Endothelial cell of umbilical vein (primary cell): Measurements from ENCODE around the gene RRP8. TPM values are rescaled to one million over a fixed set of nuclear protein-coding genes. Genes with fewer than 3 reads are reported as not detected.

Experiments used
- BruUV-seq: library from RNA; stranded (reverse); fragments of 400-500 nt; replicated peaks from 2 replicates; lab custom pipeline; 2021; lab: Mats Ljungman, UMichigan
- CTCF ChIA-PET: fragments of 300-600, 350-600 bp; sonication (Branson Sonifier 250); formaldehyde crosslinking; loops from one replicate; lab custom pipeline; 2021; ENCODE audit warnings: antibody characterized with exemption, inconsistent platforms; lab: Charles Lee
- POLR2A ChIA-PET: fragments of 300-600, 350-600 bp; sonication (Branson Sonifier 250); formaldehyde crosslinking; loops from one replicate; lab custom pipeline; 2021; ENCODE audit warnings: antibody characterized with exemption, inconsistent platforms; lab: Charles Lee
- DNase-seq: peaks from one replicate; pipeline ENCODE4 v3.0.0-alpha.2; 2011; ENCODE audit warnings: low read depth, low spot score
- FAIRE-seq: peaks from 2 replicates; lab custom pipeline; 2011; peaks lifted over from hg19 to GRCh38; lab: Jason Lieb, UNC
- H2AFZ ChIP-seq: 2 replicates; pipeline ENCODE4 v1.6.0; 2012; ENCODE audit warnings: low read depth, low read length, control low read depth, inconsistent platforms
- H3K27ac ChIP-seq: 2 replicates; pipeline ENCODE4 v1.5.1; 2011; ENCODE audit warnings: low read depth, mild to moderate bottlenecking, control low read depth, low read length, moderate library complexity; ENCODE audit not compliant: insufficient read depth
- H3K27me3 ChIP-seq, 2 experiments: 2 replicates each; pipeline versions ENCODE4 v1.6.0 to v1.6.1; 2011; ENCODE audit warnings: low read length in 2 of 2, mixed read lengths in 1 of 2; ENCODE audit not compliant: control insufficient read depth in 2 of 2, insufficient read depth in 2 of 2
- H3K36me3 ChIP-seq, 2 experiments: 2 replicates in 1 of 2; 3 replicates in 1 of 2; pipeline ENCODE4 v1.5.1; 2011; ENCODE audit warnings: low read length in 2 of 2, mild to moderate bottlenecking in 1 of 2, moderate library complexity in 1 of 2; ENCODE audit not compliant: control insufficient read depth in 2 of 2, insufficient read depth in 2 of 2; ENCODE audit errors: extremely low read depth in 1 of 2
- H3K4me1 ChIP-seq: 3 replicates; pipeline ENCODE4 v1.5.1; 2011; ENCODE audit warnings: mild to moderate bottlenecking, low read length; ENCODE audit not compliant: control insufficient read depth, insufficient read depth; ENCODE audit errors: extremely low read depth
- H3K4me2 ChIP-seq: 2 replicates; pipeline ENCODE4 v1.6.1; 2011; ENCODE audit warnings: low read length, control low read depth, mixed read lengths; ENCODE audit not compliant: insufficient read depth
- H3K4me3 ChIP-seq, 3 experiments: fragments of 200-600 bp in 1 of 3; sonication (generic), shearing (Covaris generic) in 1 of 3; replicated peaks in 1 of 3; 2 replicates each; pipeline ENCODE4 v1.5.1; 2011 to 2016; ENCODE audit warnings: control low read depth in 3 of 3, low read length in 3 of 3, mild to moderate bottlenecking in 2 of 3, inconsistent platforms in 1 of 3, low read depth in 1 of 3, moderate library complexity in 1 of 3; ENCODE audit not compliant: insufficient read depth in 1 of 3
- H3K79me2 ChIP-seq: 2 replicates; pipeline ENCODE4 v1.6.0; 2012; ENCODE audit warnings: low read length, inconsistent platforms; ENCODE audit not compliant: control insufficient read depth, insufficient read depth
- H3K9ac ChIP-seq: replicated peaks from 2 replicates; pipeline ENCODE3; 2011; ENCODE audit warnings: low read length, control low read depth; ENCODE audit not compliant: insufficient read depth; ENCODE audit errors: extremely low read depth
- H3K9me1 ChIP-seq: replicated peaks from 3 replicates; pipeline ENCODE4 v1.6.0; 2011; ENCODE audit warnings: mild to moderate bottlenecking, low read length; ENCODE audit not compliant: control insufficient read depth, insufficient read depth; ENCODE audit errors: extremely low read depth
- H3K9me3 ChIP-seq: replicated peaks from 2 replicates; pipeline ENCODE4 v1.5.1; 2012; ENCODE audit warnings: low read length, inconsistent platforms; ENCODE audit not compliant: control insufficient read depth, insufficient read depth
- H4K20me1 ChIP-seq: replicated peaks from 2 replicates; pipeline ENCODE3; 2011; ENCODE audit warnings: mild to moderate bottlenecking, low read length; ENCODE audit not compliant: control insufficient read depth, insufficient read depth; ENCODE audit errors: extremely low read depth
- EZH2 ChIP-seq: IDR thresholded peaks from 2 replicates; pipeline ENCODE4 v1.6.1; 2012; ENCODE audit warnings: borderline replicate concordance, low read depth, mild to moderate bottlenecking, moderate library complexity, low read length, inconsistent platforms; ENCODE audit not compliant: severe bottlenecking
- FOS ChIP-seq: IDR thresholded peaks from 2 replicates; pipeline ENCODE4 v1.6.1; 2011; ENCODE audit warnings: mild to moderate bottlenecking, low read length, moderate library complexity, borderline replicate concordance; ENCODE audit not compliant: insufficient read depth
- GATA2 ChIP-seq: IDR thresholded peaks from 2 replicates; pipeline ENCODE4 v1.7.0; 2011; ENCODE audit warnings: low read depth, mild to moderate bottlenecking, moderate library complexity, mixed read lengths, low read length; ENCODE audit not compliant: insufficient read length, insufficient read depth
- JUN ChIP-seq: IDR thresholded peaks from 2 replicates; pipeline ENCODE4 v1.6.1; 2011; ENCODE audit warnings: borderline replicate concordance, low read depth; ENCODE audit not compliant: insufficient read length, insufficient read depth
- MYC ChIP-seq: IDR thresholded peaks from one replicate; pipeline ENCODE4 v1.6.1; 2011; ENCODE audit warnings: mild to moderate bottlenecking, low read depth, low read length
- POLR2A ChIP-seq: IDR thresholded peaks from 2 replicates; pipeline ENCODE4 v1.6.1; 2012; ENCODE audit warnings: low read depth, mild to moderate bottlenecking, control low read depth, low read length
- POLR2AphosphoS5 ChIP-seq: IDR thresholded peaks from 2 replicates; pipeline ENCODE4 v1.6.1; 2012; ENCODE audit warnings: low read depth, mild to moderate bottlenecking, control low read depth, low read length, moderate library complexity; ENCODE audit not compliant: insufficient read depth
- dilution Hi-C: fragments of 300-500 bp; cut with MboI; formaldehyde crosslinking; loops from one replicate; pipeline ENCODE4 v1.15.0; 2019; ENCODE audit warnings: low sequenced_read_pairs; ENCODE audit not compliant: extremely low pct_ligation_motif_present
- intact Hi-C: fragments of 100-400 bp; cut with micrococcal nuclease; formaldehyde crosslinking; loops from one replicate; pipeline ENCODE4 v1.10.0; 2022
- polyA plus RNA-seq, 4 experiments: library from polyadenylated mRNA; depleted of rRNA in 3 of 4; stranded (reverse) in 3 of 4; unstranded in 1 of 4; fragments of >200 nt; gene quantifications; 2 replicates each; pipeline versions ENCODE4 v1.2.1 to v1.2.3, GENCODE V29; 2011 to 2012; ENCODE audit warnings: missing spikeins in 1 of 4
- total RNA-seq: library from RNA; stranded (reverse); gene quantifications from 2 replicates; pipeline ENCODE4 v1.2.3, GENCODE V29; 2021
- TF ChIP-seq, protein P1 (sequence below): IDR thresholded peaks from 2 replicates; pipeline ENCODE4 v1.6.1; 2011; ENCODE audit not compliant: insufficient read depth, insufficient read length
- TF ChIP-seq, protein P2 (sequence below), 2 donors: IDR thresholded peaks; 1 replicate in 1 of 2; 2 replicates in 1 of 2; pipeline ENCODE4 v1.5.1; 2011; ENCODE audit warnings: low read length in 2 of 2, mild to moderate bottlenecking in 2 of 2, moderate library complexity in 2 of 2, control low read depth in 1 of 2, inconsistent platforms in 1 of 2, low read depth in 1 of 2; ENCODE audit not compliant: insufficient read depth in 1 of 2; ENCODE audit errors: extremely low read depth in 1 of 2

The RRP8 gene
- total and polyA plus RNA-seq, 2 donors (not counting 3 experiments of a cell fraction or from before 2014, with no cell fraction given) = 6.4 to 19.4 TPM

DNA sequence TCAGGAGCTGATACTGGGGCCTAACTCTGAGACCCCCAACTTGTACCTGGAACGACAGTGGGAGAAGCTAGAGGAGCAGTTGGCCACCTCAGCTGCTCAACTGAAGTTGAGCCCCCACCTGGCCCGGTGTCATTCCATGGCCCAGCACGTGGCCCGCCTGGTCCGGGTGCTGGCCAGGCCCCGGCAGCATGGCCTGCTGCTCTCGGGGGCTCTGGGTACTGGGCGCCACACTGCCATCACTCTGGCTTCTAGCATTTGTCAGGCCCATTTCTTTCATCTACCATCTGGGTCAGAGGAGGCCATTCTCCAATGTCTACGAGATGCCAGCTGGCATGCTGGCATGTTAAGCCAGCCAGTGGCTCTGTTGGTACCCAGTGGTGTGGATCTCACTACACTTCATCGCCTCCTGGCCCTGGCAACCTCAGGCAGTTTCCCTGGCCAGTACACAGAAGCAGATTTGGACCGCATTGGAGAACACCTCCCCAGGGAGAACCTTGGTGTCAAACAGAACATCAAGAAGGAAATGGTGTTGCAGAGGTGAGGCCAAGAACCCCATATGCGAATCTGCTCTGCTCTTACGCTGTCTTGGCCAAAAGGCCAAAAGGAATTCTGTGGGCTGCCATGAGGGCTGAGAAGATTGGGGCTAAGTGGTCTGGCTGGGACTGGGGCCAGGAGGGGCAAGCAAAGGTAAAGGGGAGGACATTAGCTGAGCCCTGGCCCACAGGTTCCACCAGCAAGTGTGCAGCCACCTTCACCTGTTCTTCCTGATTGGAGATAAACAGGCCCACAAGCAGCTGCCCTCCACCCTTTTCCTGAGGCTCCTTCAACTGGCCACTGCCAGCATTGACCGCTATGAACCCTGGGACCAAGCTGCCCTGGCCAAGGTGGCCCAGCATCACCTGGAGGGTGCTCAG lies 45.4 kb downstream of the RRP8 start:
- CTCF ChIA-PET = no interaction called here

DNA sequence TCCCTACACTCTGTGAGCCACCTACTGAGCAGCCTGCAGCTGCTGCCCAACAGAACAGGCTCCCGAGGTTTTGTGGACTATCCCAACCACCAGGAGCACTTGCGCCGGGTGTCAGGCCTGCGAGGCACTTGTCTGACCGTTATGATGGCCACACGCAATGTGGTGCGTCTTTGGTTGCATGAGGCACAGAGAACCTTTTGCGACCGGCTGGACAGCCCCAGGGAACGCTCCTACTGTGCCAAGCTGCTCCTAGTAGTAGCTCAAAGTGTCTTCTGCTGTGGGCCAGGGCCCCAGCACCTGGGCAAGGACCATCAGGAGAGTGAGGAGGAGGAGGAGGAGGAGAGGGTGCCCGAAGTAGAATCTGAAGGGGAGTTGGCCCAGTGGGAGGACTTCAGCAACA lies 46.4 kb downstream of the RRP8 start:
- Histone ChIP-seq H3K9ac (no peak overlapping the region), H3K79me2 (no peaks in the 10 kb centered on the region), H3K4me3 (no peak overlapping the region), H3K4me2 (no peak overlapping the region), H2AFZ (no peak overlapping the region), H3K36me3 (no peaks in the 10 kb centered on the region), H3K9me3 (no peaks in the 10 kb centered on the region), H3K27ac (no peak overlapping the region), H3K27me3 (no peaks in the 10 kb centered on the region), H4K20me1 (no peaks in the 10 kb centered on the region), H3K9me1 (no peaks in the 10 kb centered on the region), H3K4me1 (no peaks in the 10 kb centered on the region)
- no peak for DNase-seq
- no TSS peak for BruUV-seq
- FAIRE-seq = no peak
- ChIA-PET POLR2A (no interaction called here), CTCF (interaction anchor here (1.8 kb wide), 1 partner anchor 26 kb away, joined by 12 read pairs; no protein-coding TSS in a partner anchor)
- intact Hi-C loops (no loop called here), dilution Hi-C loops (no loop called here)
- TF ChIP-seq, protein P1, sequence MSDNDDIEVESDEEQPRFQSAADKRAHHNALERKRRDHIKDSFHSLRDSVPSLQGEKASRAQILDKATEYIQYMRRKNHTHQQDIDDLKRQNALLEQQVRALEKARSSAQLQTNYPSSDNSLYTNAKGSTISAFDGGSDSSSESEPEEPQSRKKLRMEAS = no peak
- TF ChIP-seq GATA2 (no peak), MYC (no peak), FOS (no peak), JUN (no peak), POLR2A (no peak), EZH2 (no peak), POLR2AphosphoS5 (no peak)
- TF ChIP-seq, protein P2, sequence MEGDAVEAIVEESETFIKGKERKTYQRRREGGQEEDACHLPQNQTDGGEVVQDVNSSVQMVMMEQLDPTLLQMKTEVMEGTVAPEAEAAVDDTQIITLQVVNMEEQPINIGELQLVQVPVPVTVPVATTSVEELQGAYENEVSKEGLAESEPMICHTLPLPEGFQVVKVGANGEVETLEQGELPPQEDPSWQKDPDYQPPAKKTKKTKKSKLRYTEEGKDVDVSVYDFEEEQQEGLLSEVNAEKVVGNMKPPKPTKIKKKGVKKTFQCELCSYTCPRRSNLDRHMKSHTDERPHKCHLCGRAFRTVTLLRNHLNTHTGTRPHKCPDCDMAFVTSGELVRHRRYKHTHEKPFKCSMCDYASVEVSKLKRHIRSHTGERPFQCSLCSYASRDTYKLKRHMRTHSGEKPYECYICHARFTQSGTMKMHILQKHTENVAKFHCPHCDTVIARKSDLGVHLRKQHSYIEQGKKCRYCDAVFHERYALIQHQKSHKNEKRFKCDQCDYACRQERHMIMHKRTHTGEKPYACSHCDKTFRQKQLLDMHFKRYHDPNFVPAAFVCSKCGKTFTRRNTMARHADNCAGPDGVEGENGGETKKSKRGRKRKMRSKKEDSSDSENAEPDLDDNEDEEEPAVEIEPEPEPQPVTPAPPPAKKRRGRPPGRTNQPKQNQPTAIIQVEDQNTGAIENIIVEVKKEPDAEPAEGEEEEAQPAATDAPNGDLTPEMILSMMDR (IDR thresholded peaks at IDR 0.05; ENCODE audit: extremely low read depth in 1 of 2, insufficient read depth in 1 of 2, low read depth in 1 of 2, low read length in 2 of 2) = no peak

More for the DNA sequence above, 45.4 kb downstream of the RRP8 start:
- H3K9me3 ChIP-seq = no peaks in the 10 kb centered on the region
- POLR2A ChIA-PET = no interaction called here
- H3K4me2 ChIP-seq = no peak overlapping the region
- no TSS peak for BruUV-seq
- H3K4me1 ChIP-seq = no peaks in the 10 kb centered on the region
- no peak overlapping the region for H3K27ac ChIP-seq
- DNase-seq = no peak
- H3K4me3 ChIP-seq = no peak overlapping the region
- H3K36me3 ChIP-seq = no peaks in the 10 kb centered on the region
- H3K9ac ChIP-seq = no peak overlapping the region
- H3K9me1 ChIP-seq = no peaks in the 10 kb centered on the region
- intact Hi-C loops = no loop called here
- dilution Hi-C loops = no loop called here
- no peaks in the 10 kb centered on the region for H3K79me2 ChIP-seq
- no peak for FAIRE-seq
- no peaks in the 10 kb centered on the region for H3K27me3 ChIP-seq
- TF ChIP-seq JUN (no peak), POLR2AphosphoS5 (no peak)
- no peak overlapping the region for H2AFZ ChIP-seq
- H4K20me1 ChIP-seq = no peaks in the 10 kb centered on the region
